GF-D8 (cell line): ENCODE measurements around the gene DCDC2.
"Not testable (repeated sequence)": the region's sequence is repeated elsewhere in the genome, so short reads cannot be mapped to it uniquely, and the experiment has no call there.

ENCODE experiments used
- DNase-seq: peaks from one replicate; lab custom pipeline; 2025; lab: John Stamatoyannopoulos, UW

The DCDC2 gene

DNA sequence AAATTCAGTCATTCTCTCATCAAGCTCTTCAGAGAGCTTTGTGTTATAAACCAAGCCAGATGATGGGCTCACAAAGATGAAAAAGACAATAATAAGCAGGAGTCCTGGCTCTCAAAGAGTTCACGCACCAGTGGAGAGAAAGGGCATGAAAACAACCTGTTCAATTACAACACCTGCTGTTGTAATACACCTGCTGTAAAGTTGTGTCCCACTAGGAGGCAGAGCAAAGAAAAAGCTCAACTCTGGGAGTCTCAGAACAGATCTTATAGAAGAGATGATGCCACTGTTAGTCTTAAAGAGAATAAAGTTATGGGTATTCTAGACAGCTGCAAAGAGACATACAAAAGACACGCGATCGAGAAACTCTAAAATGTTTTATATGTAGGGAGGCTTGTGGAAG lies 100.6 kb downstream of the DCDC2 start:
- no peak for DNase-seq

DNA sequence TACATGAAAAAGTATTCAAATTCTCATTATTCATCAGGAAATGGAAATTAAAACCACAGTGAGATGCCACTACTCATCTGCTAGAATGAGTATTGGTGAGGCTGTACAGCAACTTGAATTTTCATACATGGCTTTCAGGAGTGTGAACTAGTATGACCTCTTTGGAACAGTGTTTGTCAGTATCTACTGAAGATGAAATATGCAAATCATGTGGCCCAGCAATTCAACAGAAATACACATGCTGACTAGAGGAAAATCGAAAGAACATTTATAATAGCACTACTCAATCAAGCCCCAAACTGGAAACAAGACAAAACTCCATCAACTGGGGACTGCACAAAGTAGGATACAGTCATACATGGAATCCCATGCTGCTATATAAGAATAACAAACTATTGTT lies 102.2 kb downstream of the DCDC2 start:
- no peak for DNase-seq

DNA sequence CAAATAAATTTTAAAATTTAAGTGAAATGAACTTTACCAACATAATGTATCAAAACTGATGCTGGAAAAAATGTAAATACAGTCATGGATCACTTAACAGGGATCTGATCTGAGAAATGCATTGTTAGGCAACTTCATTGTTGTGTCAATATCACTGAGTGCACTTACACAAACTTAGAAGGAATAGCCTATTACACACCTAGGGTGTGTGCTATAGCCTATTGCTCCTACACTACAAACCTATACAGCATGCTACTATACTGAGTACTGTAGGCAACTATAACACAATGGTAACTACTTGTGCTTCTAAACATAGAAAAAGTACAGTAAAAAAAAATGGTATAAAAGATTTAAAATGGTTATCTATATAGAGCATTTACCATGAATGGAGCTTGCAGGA lies 104.5 kb downstream of the DCDC2 start:
- no peak for DNase-seq

DNA sequence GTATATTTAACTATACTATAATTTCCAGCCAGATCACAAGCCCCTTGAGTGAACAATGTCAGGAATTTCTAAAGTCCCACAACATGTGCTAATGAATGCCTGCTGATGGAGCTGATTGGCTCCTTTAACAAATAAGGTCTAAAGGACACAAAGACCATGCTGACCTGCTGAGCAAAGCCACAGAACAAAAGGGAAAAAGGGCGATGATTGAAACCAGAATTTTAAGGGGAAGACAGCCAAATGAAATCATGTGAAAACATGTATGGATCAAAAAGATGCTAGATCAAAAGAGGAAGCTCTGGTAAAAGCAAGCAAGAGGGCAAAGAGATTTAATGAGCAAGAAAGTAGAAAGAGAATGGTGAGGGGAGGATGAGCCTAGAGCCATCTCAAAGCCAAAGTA lies 105.6 kb downstream of the DCDC2 start:
- no peak for DNase-seq

DNA sequence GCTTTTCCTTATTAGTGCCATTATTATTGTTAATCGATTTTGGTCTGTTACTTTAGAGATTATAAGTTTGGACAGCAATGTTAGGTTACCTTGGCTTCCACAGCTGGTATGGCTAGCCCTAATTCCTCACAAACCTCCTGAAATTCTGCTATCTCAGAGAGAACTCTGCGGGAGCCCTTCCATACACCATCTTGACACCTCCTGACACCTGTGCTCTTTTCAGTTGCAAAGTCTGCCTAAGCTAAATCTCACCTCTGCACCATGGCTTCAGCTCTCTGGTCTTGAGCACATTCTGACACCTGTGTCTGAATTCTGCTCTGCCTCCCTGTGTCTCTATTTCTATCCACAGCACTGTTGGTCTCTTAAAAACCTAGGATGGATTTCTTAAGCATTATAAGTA lies 106.5 kb downstream of the DCDC2 start:
- no peak for DNase-seq

DNA sequence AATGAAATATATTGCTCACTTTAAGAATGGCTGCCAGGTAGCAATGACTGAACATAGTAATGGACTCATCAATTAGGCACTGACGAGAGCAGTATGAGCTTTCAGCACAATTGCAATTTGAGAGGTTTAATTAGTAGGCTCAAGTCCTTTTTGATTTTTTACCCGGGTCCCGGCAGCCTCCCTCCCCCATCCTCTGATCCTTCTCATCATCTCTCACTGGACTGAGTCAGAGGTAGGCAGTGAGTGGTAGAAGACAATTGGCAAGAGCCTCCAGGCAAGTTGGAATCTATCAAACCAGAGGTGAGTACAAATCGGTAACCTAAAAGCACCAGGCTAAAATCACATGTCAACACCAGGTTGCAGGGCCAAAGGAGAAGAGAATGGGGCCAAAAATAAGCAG lies 107.9 kb downstream of the DCDC2 start:
- no peak for DNase-seq

DNA sequence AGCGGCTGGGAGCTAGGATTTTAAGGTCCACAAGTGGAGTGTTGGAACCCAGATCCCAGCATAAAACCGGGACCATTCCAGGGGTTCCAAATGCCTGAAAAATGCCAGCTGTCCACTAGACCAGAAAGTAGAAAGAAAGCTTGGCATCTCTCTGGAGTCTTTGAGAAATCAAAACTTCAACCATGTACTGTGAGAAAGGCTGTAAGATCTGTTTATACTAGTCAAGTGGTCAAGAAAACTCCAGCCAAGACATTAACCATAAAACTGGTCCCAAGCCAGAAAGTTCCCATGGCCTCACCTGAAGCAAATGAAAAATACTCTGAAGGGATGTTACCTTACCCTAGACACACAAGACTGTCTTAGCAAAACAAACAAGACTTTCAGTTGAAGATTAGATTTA lies 112.6 kb downstream of the DCDC2 start:
- DNase-seq: no peak

DNA sequence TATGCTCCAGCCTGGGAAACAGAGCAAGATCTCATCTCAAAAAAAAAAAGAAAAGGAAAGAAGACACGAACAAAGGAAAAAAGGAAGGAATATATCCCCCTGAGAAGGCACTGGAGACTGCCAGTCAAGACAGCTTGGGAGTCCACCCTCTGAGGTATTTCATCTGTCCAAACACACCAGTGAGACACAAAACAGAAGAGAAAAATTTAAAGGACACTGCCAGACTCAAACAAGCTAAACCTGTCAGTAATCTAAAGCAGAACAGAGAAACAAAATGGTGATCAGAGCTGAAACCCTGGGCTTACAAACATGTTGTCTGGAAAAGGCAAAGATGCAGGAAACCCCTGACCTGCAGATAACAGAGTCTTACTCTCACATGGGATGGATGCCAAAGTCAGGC lies 114.9 kb downstream of the DCDC2 start:
- no peak for DNase-seq

DNA sequence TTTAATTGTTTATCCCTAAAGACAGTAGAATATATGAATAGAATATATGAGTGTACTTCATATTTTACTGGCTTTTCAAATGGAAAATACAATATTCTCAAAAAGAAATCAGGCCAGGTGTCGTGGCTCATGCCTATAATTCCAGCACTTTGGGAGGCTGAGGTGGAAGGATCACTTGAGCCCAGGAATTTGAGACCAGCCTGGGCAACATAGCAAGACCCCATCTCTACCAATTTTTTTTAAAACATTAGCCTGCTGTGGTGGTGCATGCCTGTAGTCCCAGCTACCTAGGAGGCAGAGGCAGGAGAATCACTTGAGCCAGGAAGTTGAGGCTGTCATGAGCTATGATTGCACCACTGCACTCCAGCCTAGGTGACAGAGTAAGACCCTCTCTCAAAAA lies 116.1 kb downstream of the DCDC2 start:
- not testable (repeated sequence) for DNase-seq

DNA sequence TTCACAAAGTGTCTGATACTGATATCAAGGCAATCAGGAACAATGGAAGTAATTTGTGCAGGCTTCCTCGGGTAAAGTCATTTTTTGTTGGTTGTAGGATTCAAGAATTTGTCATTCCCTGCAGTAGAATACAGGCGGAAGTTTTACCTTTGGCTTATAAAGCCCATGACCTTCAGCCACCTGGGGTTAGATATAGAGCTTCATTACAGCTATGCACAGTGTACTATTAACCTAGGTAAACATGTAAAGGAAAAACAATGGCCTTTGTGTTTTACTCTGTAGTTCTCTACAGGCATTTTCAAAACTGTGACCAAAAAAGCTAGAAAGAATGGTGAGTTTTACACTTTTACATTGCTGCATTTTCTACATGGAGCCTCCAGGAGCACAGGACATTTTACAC lies 116.9 kb downstream of the DCDC2 start:
- DNase-seq: no peak

DNA sequence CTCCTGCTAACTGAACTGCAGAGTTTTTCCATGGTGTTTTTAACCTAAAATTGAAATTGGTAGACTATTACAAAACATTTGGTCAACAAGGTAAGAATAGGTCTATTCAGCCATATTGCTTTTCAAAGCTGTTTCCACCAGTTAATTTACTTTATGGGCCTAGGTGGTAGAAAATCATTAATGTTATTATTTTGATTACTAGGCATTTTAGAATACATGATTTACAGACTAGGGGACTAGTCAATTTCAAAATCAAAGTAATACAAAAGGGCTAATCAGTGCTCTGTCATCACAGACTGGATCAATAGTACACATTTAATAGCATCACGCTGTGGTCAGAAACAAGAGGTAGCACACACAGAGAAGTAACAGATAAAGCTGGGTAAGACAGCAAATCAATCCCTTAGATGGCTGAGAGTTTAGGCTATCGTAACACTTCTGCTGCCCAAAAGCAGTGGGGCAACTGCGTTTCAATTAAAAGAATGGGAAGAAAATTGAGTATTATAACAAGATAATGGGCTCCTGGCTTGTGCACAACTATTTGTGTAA lies 117.4 kb downstream of the DCDC2 start:
- DNase-seq: no peak

DNA sequence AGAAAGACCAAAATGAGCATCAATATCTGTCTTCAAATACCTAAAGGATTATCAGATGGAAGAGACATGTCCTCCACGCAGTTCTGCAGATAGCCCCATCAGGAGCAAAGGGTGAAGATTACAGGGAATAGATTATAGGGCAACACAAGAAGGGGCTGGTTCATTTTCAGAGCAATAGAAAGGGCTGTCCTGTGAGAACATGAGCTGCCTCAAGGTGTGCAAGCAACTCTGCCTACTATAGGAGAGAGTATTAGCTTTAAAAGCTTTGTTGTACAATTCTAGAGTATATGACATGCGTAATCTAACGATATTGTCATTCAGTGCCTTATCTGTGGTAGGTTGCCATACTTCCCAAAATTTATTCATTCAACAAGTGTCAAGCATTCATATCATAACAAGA lies 119.2 kb downstream of the DCDC2 start:
- no peak for DNase-seq

DNA sequence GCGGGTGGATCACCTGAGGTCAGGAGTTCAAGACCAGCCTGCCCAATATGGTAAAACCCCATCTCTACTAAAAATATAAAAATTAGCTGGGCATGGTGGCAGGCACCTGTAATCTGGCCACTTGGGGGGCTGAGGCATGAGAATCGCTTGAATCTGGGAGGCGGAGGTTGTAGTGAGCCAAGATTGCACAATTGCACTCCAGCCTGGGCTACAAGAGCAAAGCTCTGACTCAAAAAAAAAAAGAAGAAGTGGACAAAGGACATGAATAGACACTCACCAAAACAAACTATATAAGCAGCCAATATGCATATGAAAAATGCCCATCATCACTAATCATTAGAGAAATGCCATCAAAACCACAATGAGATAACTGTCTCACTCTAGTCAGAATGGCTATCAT lies 121.1 kb downstream of the DCDC2 start:
- DNase-seq: not testable (repeated sequence)

DNA sequence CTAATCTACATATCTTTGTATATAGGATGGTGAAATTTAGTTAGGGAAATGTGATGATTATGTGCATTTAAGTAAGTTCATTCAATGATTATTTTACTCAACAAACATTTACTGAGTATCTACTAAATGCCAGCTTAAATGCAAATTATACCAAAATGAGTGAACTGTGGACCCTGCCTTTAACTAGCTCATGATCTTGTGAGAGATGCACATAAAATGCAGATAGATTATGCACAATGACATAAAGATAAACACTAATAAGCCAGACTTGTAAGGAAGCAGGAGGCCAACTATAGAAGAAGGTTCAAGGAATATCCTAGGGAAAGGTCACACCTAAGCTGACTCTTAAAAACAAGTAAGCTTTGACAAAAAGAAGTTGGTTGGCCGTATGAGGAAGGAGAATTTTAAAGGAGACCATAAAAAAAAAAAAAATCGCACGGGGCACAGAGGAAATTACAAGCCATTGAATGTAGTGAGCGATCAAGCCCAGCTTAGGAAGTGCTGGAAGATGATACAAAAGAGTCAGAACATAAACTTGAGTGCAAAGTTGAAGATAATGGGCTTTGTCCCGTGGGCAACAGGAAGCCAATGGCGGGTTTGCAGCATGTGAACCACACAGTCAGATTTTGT lies 123.9 kb downstream of the DCDC2 start:
- DNase-seq: no peak

DNA sequence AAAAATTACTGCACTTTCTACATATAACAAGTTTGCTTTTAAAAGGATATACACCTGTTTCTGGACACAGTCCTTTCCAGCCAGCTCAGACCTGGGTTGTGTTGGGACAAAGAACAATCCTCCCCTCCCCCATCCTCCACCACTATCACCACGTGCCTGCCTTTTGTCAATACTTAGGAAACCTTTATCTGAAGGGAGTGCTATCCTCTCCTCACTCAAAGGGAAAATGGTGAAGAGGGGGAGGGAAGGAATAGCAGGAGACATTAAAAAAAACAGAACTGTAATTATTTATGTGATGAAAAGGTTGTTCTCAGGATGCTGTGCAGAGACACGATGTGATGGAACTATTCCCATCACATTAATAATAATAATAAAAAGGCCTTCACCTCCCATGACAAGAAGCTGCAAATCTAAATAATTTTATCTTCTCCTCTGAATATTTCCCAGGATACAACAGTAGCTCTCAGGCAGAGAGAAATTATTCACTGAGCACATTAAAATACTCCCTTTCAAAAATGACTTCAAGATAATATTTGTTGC lies 126.4 kb downstream of the DCDC2 start:
- no peak for DNase-seq

DNA sequence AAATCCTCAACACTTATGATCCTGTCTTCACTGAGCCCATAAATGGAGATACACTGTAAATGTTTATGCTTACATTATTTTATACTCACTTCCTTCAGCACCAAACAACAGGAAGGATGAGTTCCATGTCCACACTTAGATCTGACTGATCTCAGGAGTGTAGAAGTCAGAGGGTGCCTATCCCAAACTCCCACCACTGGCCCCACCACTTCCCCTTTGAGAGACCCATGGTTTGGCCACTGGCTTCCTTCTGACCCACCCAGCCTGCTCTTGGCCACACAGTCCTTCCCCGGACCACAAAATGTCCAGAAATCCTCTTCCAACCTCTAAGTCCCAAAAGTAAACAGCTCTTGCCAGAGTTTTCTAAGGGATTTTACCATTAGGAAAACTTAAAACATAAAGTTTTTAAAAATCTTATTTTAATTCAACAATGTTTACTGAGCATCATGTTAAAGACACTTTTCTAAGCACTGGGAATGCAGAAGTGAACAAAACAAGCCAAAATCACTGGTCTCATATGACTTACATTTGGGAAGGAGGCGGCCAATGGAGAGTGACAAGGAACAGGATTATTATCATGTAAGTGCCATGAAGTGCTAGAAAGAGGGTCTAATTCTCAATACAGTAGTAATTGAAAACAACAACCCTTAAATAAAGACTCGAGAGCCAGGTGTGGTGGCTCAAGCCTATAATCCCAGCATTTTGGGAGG lies 128.0 kb downstream of the DCDC2 start:
- DNase-seq: no peak

DNA sequence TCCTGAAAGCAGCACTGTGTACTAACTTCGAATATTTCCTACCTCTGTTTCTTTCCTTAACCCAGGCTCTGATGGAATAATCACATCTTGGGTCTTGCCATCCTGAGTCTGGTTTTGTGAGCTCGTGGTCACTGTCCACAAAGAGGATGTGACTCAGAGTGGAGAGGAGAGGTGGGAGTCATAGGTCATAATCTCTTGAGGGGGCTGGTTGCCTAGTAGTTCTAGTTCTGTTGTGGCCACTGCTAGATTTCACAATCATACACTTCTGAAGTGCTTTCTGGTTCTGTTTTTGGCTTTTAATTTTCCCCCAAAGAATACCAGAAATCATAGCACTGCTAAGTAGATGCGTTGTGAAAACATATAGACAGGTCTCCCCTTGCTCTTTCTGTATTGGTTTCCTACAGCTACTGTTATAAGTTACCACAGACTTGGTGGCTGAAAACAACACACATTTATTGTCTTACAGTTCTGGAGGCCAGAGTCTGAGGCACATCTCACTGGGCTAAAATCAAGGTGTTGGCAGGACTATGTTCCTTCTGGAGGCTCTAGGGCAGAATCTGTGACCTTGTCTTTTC lies 129.1 kb downstream of the DCDC2 start:
- DNase-seq: no peak

DNA sequence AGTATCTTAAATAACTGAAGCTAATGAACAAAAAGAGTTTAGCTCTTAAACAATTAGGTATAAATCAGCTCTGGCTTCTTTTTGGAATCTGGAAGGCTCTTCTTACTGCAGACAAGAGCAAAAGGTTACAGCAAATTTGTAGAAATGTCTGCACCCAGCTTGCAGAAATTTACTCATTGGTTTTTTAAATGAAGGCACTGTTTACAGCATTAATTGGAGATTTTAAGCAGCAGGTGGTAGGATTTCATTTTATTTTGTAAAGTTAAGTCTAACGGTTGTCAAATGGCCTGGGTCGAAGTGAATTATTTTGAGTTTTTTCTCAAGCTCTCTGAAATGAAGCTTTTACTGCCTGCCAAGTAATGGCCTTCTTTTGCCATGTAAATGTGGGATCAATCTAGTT lies 129.7 kb downstream of the DCDC2 start:
- no peak for DNase-seq

DNA sequence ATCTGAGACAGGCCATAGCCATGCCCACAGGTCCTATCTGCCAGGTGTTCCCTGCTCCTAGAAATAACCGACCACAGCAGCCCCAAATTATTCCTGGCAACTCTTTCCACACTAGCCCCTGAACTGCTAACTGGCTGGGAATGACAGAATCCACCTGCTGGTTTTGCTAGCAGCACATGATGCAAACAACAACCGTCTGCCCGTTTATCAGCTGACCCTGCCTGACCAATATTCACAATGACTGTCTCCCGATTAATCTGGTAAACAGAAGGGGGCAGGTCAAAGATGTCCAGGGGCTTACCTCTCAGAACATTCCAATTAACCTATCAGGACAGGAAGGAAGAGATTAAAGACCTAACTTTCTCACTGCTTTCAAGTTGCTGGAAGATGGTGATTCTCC lies 130.3 kb downstream of the DCDC2 start:
- no peak for DNase-seq

DNA sequence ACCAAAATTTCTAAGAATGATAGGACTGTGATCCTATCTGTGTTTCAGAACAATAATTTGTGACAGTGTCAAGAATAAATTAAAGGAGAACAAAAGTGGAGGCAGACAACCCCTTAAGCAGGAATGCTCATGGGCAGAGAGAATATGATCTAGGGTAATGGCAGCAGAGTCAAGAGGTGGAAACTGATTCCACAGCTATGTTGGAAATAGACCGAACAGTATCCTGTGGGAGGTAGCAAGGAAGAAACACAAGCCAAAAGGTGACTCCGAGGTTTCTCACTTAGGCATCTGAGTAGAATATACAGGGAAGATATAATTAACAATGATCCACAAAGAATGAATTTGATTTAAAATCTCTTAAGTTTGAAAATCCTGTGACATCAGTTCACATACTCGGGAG lies 131.3 kb downstream of the DCDC2 start:
- DNase-seq: no peak

DNA sequence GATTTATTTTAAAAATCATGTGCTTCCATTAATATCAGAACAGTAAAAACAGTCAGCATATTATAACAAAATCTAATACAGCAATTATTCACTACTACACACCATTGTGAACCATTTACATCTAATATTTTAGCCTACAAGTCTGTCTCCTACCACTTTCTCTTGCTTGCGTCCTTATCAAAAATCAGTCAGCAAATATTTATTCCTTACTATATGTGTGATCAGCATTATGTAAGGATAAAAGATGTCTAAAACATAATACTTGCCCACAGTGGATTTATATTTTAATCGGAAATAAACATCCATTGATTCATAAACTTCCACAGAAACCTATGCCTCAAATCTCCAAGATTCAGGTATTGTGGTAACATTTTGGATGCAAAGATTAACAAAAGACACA lies 132.0 kb downstream of the DCDC2 start:
- DNase-seq: no peak

DNA sequence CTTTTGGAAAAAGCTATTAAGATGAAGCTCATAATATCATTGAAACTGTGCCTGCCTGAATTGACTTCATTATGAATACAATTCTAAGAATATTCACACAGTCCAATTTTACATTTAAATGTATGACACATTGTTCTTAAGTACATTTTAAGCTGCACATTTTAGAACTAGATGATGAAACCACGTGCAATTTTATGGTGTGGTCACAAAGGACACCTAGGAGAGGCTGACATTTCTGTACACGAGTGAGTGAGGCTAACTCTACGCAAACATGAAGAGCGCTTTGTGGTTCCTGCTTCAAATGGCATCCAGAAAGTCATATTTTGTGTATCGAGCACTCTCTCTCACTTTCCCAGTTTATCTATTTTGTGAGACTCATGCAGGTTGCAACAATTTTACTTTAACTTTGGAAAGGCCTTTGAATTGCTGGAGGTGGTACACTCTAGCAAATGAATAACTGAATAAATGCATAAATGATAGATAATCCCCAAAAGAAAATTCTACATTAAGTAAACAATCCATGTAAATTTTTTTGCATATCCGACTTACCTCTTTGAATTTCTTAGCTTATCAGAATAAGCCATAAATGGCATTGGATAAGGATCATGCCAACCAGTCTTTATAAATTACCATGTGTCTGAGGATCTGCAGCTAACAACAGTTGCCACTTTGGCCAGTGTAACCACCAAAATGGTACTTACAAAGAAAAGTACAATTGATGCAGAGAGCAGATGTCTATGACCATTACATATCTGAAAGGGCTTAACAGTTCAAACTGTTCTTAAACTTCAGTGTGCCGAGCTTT lies 134.5 kb downstream of the DCDC2 start:
- DNase-seq: no peak
